ENCODE results near the gene MDH1.

Gene MDH1

DNA sequence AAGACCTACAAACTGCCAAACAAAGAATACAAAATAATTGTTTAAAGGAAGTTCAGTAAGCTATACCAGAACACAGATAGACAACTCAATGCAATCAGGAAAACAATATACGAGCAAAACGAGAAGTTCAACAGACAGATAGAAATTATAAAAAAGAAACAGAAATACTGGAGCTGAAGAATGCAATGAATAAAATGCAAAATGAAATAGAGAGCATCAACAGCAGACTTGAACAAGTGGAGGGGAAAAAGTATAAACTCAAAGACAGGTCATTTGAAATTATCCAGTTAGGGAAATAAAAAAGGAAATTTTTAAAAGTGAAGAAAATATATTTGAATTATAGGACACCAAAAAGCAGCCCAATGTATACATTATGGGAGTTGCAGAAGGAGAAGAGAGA, 43.6 kb downstream of the MDH1 start:
- no peak for DNase-seq (ENCODE audit: low read depth, low spot score)

DNA sequence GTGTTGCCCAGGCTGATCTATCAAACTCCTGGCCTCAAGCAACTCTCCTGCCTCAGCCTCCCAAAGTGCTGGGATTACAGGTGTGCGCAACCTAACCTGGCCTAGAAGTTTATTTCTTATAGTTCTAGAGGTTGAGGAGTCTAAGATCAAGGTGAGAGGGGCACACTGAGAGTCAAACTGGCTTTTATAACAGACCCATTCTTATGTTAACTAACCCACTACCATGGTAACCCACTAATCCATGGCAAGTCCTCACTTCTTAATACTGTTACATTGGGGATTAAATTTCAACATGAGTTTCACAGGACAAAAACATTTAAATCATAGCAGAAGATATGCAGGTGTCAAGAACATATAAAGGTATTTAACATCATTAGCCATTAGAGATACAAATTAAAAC, 50.6 kb downstream of the MDH1 start:
- no peak for DNase-seq (ENCODE audit: low read depth, low spot score)

DNA sequence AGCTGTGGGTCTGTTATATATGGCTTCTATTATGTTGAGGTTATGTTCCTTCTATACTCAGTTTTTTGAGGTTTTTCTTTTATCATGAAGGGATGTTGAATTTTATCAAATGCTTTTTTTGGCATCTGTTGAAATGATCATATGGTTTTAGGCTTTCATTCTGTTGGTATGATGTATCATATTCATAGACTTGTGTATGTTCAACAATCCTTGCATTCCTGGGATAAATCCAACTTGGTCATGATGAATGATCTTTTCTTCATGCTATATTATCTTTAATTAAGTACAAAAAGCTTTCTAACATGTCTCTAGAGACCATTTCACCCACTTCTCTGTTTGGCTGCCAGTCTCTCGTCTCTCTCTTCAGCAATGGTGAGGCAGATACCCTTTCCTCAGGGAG, 54.2 kb downstream of the MDH1 start:
- DNase-seq (ENCODE audit: low read depth, low spot score): no peak

DNA sequence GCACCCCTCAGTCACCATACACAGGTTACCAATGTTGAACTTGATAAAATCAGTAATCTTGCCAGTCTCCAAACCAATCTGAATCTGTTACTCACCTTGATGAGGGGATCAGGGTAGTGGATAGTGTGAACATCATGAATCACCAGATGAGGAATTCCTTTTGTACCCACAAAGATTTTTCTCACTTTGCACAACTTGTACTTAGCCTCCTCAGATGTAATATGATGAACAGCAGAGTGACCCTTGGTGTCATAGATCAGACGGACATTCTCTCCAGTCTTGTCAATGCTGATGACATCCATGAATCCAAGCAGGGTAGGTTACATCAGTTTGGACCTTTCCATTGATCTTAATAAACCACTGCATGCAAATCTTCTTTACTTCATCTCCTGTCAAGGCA, 54.7 kb downstream of the MDH1 start:
- DNase-seq (ENCODE audit: low read depth, low spot score): no peak

DNA sequence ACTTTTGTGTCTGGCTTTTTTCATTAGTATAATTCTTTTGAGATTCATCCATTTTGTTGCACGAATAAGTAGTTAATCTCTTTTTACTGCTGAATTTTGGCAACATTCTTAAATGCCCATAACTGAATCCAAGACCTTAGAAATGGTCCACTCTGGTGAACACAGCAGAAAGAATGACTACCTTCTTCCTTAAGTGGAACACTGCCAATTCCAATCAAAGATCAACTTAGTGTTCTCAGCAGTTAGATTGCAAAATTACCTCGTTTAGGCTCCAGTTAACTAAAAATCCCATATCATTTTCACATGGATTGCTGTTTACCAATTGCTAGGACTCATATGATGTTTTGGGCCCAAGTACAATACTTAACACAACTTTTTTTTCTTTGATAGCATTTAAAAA, 59.9 kb downstream of the MDH1 start:
- no peak for DNase-seq (ENCODE audit: low read depth, low spot score)

DNA sequence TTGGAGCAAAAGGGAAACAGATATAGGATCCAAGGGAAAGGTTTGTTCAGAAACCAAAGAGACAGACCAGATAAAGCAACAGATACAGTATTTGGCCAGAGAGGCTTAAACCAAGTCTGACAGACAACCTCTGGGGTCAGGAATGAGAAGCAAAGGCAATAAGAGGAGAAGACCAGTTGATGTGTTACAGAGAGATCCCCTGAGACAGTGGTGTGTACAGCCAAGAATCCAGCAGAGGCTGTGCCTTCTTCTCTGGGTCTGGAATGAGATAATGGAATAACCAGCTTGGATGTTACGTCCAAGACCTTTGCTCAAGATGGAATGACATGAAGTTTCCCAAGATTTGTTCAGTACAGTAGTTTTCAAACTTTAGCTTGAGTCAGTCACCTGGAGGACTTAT, 61.1 kb downstream of the MDH1 start:
- DNase-seq (ENCODE audit: low read depth, low spot score): no peak

DNA sequence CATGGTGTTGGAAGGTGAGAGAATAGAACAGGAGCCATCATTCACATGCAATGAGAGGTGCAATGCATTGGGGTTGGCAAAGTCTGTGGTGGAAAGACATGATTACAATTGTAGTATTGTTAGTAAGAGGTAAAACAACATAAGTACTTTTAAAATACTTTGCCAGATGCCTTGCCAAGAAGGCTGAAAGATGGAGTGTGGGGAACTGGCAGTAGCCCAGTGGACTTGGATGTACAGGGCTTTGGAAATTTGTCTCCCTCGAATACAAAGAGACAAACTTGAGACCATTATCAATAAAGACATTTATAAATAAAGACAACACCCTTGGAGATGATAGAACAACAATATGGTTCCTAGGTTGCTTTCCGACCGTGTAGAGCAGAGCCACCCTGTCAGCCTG, 62.0 kb downstream of the MDH1 start:
- DNase-seq (ENCODE audit: low read depth, low spot score): no peak

DNA sequence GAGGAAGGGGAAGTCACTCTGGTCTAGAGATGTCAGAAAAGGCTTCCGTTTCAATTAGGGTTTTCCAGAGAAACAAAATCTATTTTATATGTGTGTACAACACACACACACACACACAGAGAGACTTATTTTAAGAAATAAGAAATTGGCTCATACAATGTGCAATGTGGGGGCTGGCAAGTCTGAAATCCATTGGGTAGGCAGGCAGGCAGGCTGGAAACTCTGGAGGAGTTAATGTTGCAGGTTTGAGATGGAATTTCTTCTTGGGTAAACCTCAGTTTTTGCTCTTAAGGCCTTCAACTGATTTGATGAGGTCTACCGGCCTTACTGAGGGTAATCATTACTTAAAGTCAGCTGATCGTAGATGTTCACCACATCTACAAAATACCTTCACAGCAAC, 62.6 kb downstream of the MDH1 start:
- no peak for DNase-seq (ENCODE audit: low read depth, low spot score)

DNA sequence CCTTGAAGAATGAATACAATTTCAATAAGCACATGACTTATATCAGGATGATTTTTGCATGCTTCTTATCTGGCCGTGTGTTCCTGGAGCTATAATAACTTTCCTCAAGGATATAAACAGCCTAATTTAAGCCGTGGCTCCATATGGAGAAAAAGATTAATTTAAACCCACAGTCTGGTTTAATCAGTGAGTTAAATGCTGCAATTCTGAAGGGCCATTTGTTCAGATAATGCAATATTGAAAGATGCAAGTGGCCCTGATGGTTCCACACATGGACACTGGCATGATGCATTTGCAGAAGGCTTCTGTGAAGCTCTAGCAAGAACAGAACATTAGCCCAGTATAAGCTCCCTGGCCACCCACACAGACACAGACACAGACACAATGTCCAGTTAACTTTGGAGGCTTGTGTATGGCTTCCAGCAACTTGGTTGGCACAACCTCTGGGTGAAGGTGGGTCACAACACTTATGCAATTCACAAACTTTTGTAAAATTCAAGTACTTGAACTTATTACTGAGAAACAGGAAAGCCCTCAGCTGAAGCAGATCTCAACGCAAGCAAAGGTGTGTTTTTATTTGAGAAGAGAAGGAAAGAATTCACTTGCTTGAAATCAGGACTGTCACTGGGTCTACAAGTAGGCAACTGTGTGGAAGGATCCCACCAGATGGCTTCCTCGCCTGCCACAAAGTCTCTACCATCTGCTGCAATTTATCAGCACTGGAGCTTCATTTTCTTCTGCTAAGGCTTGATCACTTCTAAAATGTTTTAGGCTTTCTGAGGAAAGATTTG, 63.3 kb downstream of the MDH1 start:
- no peak for DNase-seq (ENCODE audit: low read depth, low spot score)

DNA sequence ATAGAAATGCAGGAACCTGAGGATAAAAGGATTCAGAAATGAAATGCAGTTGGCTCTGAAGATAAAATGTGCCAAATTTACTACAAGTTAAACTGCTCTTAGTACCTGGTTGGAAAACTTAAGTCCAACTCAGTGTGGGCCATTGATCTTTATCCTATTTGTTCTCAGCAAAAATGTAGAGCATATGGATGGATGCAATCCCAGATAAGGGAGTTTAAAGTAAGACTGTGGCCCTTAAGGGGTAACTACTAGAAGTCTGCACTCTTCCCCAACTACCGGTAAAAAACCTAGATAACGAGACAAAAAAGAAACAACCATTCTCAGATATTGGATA, 63.9 kb downstream of the MDH1 start:
- no peak for DNase-seq (ENCODE audit: low read depth, low spot score)

DNA sequence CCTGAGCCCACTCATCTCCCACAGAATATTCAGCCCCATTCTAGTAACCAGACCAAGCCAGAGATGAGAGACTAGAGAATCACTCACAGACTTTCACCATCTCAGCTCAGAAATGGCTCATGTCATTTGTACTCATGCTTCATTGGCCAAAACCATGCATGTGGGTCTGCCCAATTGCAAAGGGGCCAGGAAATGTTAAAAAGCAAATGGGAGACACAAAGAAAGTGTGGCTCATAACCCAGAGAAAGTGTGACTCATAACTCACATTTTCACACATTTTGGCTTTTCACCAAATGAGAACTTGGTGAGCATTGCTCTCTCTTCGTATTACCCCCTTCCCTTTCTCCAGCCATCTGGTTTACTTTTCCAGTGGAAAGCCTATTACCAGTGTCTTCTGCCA, 66.2 kb downstream of the MDH1 start:
- no peak for DNase-seq (ENCODE audit: low read depth, low spot score)
